Hepatocyte (in vitro differentiated cells): ENCODE data around the gene PRIMA1. TPM values are rescaled to one million over a fixed set of nuclear protein-coding genes. Genes with fewer than 3 reads are reported as not detected.

Experiments used
- DNase-seq: peaks from one replicate; pipeline ENCODE4 v3.0.0-alpha.2; 2016; ENCODE audit warnings: low spot score
- H2AFZ ChIP-seq: fragments of 200-600 bp; sonication (generic); 2 replicates; pipeline ENCODE4 v1.6.0; 2016; ENCODE audit warnings: antibody characterized with exemption, mild to moderate bottlenecking
- H3K27ac ChIP-seq: fragments of 200-600 bp; sonication (generic); 2 replicates; pipeline ENCODE4 v1.5.1; 2016; ENCODE audit warnings: mild to moderate bottlenecking
- H3K27me3 ChIP-seq: fragments of 200-600 bp; sonication (generic); 2 replicates; pipeline ENCODE4 v1.6.1; 2016
- H3K36me3 ChIP-seq: fragments of 200-600 bp; sonication (generic); replicated peaks from 2 replicates; pipeline ENCODE4 v1.5.1; 2016; ENCODE audit warnings: low read depth; ENCODE audit not compliant: insufficient read depth
- H3K4me1 ChIP-seq: fragments of 200-600 bp; sonication (generic); 2 replicates; pipeline ENCODE4 v1.5.1; 2016; ENCODE audit warnings: mild to moderate bottlenecking, moderate library complexity; ENCODE audit not compliant: insufficient read depth
- H3K4me2 ChIP-seq: fragments of 200-600 bp; sonication (generic); 2 replicates; pipeline ENCODE4 v1.6.0; 2016
- H3K4me3 ChIP-seq: fragments of 200-600 bp; sonication (generic); 2 replicates; pipeline ENCODE4 v1.5.1; 2016; ENCODE audit warnings: mild to moderate bottlenecking
- H3K79me2 ChIP-seq: fragments of 200-600 bp; sonication (generic); 2 replicates; pipeline ENCODE4 v1.6.0; 2017; ENCODE audit warnings: mild to moderate bottlenecking
- H3K9me2 ChIP-seq: fragments of 200-600 bp; sonication (generic); replicated peaks from 2 replicates; pipeline ENCODE4 v1.6.0; 2017; ENCODE audit warnings: mild to moderate bottlenecking; ENCODE audit not compliant: insufficient read depth
- H3K9me3 ChIP-seq: fragments of 200-600 bp; sonication (generic); 2 replicates; pipeline ENCODE4 v1.5.1; 2016; ENCODE audit warnings: low read depth, mild to moderate bottlenecking
- H4K20me1 ChIP-seq: fragments of 200-600 bp; sonication (generic); 2 replicates; pipeline ENCODE4 v1.6.0; 2016; ENCODE audit warnings: mild to moderate bottlenecking; ENCODE audit not compliant: insufficient read depth, poor library complexity, severe bottlenecking
- EZH2 ChIP-seq: fragments of 200-600 bp; sonication (generic); IDR thresholded peaks from 2 replicates; pipeline ENCODE4 v1.6.1; 2016; ENCODE audit warnings: antibody characterized with exemption, mild to moderate bottlenecking, borderline replicate concordance
- EZH2phosphoT487 ChIP-seq: fragments of 200-600 bp; sonication (generic); IDR thresholded peaks from one replicate; pipeline ENCODE4 v1.6.1; 2018; ENCODE audit warnings: antibody characterized with exemption, mild to moderate bottlenecking, low read depth, moderate library complexity; ENCODE audit not compliant: unreplicated experiment, severe bottlenecking
- WGBS: methylation state at CpG from one replicate; pipeline ENCODE4 v1.1.6; 2016; ENCODE audit warnings: low lambda C conversion rate; ENCODE audit errors: missing lambda C conversion rate; 5-methylcytosine and 5-hydroxymethylcytosine counted together
- polyA plus RNA-seq: library from polyadenylated mRNA; unstranded; fragments of >200 nt; fragmentation: Nextera tagmentation; extraction: Ambion mirVana; gene quantifications from 2 replicates; pipeline ENCODE4 v1.2.1, GENCODE V29; 2016
- total RNA-seq: library from RNA; depleted of rRNA; stranded (reverse); fragments of >200 nt; gene quantifications from 2 replicates; pipeline ENCODE4 v1.2.3, GENCODE V29; 2014
- TF ChIP-seq, protein P1 (sequence below): fragments of 200-600 bp; sonication (generic); IDR thresholded peaks from 2 replicates; pipeline ENCODE4 v1.5.1; 2016; ENCODE audit warnings: antibody characterized with exemption, mild to moderate bottlenecking; ENCODE audit not compliant: poor library complexity

The PRIMA1 gene
- total RNA-seq: 1.5 and 2.0 TPM in 2 replicates
- 1.2 and 1.9 TPM in 2 replicates for polyA plus RNA-seq

GRCh38 chr14:93788293-93788542 lies at the start of gene PRIMA1:
TSS of gene PRIMA1 (minus strand) at chr14:93788485. CDS start at chr14:93787718, 767 bp downstream.
- Histone ChIP-seq H3K27me3 (peaks cover 41% of the 10 kb centered on the region), H3K36me3 (no peaks in the 10 kb centered on the region)

GRCh38 chr14:93834699-93835371 lies 46.5 kb upstream of the PRIMA1 start:
- DNase-seq: no peak
- Histone ChIP-seq H3K79me2 (no peaks in the 10 kb centered on the region), H3K4me3 (no peak overlapping the region), H3K27me3 (no peaks in the 10 kb centered on the region), H4K20me1 (no peaks in the 10 kb centered on the region), H3K36me3 (no peaks in the 10 kb centered on the region), H3K4me2 (no peak overlapping the region), H3K27ac (no peak overlapping the region), H3K9me3 (no peaks in the 10 kb centered on the region), H3K4me1 (no peaks in the 10 kb centered on the region), H2AFZ (no peak overlapping the region), H3K9me2 (no peaks in the 10 kb centered on the region)
- TF ChIP-seq, protein P1, sequence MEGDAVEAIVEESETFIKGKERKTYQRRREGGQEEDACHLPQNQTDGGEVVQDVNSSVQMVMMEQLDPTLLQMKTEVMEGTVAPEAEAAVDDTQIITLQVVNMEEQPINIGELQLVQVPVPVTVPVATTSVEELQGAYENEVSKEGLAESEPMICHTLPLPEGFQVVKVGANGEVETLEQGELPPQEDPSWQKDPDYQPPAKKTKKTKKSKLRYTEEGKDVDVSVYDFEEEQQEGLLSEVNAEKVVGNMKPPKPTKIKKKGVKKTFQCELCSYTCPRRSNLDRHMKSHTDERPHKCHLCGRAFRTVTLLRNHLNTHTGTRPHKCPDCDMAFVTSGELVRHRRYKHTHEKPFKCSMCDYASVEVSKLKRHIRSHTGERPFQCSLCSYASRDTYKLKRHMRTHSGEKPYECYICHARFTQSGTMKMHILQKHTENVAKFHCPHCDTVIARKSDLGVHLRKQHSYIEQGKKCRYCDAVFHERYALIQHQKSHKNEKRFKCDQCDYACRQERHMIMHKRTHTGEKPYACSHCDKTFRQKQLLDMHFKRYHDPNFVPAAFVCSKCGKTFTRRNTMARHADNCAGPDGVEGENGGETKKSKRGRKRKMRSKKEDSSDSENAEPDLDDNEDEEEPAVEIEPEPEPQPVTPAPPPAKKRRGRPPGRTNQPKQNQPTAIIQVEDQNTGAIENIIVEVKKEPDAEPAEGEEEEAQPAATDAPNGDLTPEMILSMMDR: no peak
- no peak for TF ChIP-seq EZH2phosphoT487
- no peak for TF ChIP-seq EZH2
- 78% methylated on average over 9 of the region's 9 CpGs for WGBS

More at GRCh38 chr14:93788293-93788542, at the start of gene PRIMA1:
- Histone ChIP-seq H3K4me2 (peak within 1 kb of the TSS; percentile 96), H3K9me2 (no peaks in the 10 kb centered on the region), H3K79me2 (no peaks in the 10 kb centered on the region), H3K27ac (no peak within 1 kb of the TSS), H2AFZ (peak within 1 kb of the TSS; percentile 53), H3K4me3 (peak within 1 kb of the TSS; percentile 55), H3K9me3 (no peaks in the 10 kb centered on the region), H4K20me1 (no peaks in the 10 kb centered on the region), H3K4me1 (peaks cover 15% of the 10 kb centered on the region)
- DNase-seq: no peak
- WGBS: 0% methylated on average over 10 of the region's 24 CpGs
- TF ChIP-seq EZH2 (peak; percentile 15), EZH2phosphoT487 (no peak)

GRCh38 chr14:93832665-93833064 lies 44.4 kb upstream of the PRIMA1 start:
- H3K27ac ChIP-seq: no peak overlapping the region
- no peaks in the 10 kb centered on the region for H4K20me1 ChIP-seq
- H3K27me3 ChIP-seq: no peaks in the 10 kb centered on the region
- no peaks in the 10 kb centered on the region for H3K79me2 ChIP-seq
- WGBS: 54% methylated on average over 3 of the region's 3 CpGs
- H2AFZ ChIP-seq: no peak overlapping the region
- H3K36me3 ChIP-seq: no peaks in the 10 kb centered on the region
- no peaks in the 10 kb centered on the region for H3K4me1 ChIP-seq
- H3K9me2 ChIP-seq: no peaks in the 10 kb centered on the region
- H3K4me3 ChIP-seq: no peak overlapping the region
- TF ChIP-seq, protein P1: no peak
- TF ChIP-seq EZH2 (no peak), EZH2phosphoT487 (no peak)
- no peak overlapping the region for H3K4me2 ChIP-seq
- DNase-seq: peak; percentile 50
- H3K9me3 ChIP-seq: no peaks in the 10 kb centered on the region

DNA sequence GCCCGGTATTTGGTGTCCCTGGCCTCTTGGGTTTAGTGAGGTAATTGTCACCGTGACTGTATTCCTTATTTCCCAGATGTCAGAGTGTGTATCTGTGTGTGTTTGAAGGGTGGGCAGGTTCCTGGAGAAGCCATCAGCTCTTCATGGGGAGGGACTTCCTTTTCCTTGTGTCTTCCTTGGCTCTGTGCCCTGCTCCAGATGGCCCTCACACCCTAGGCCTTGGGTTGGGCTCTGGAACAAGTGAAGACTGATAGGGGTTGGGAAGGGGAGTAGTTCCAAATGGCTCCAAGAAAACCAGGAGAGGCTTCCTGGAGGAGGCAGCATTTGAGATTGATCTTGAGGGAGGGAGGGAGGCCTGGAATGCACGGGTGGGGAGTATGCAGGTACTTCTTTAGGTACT lies 43.8 kb upstream of the PRIMA1 start:
- Histone ChIP-seq H4K20me1 (no peaks in the 10 kb centered on the region), H3K4me1 (no peaks in the 10 kb centered on the region), H2AFZ (no peak overlapping the region), H3K36me3 (no peaks in the 10 kb centered on the region), H3K27ac (no peak overlapping the region), H3K4me3 (no peak overlapping the region), H3K4me2 (no peak overlapping the region), H3K27me3 (no peaks in the 10 kb centered on the region), H3K9me2 (no peaks in the 10 kb centered on the region), H3K79me2 (no peaks in the 10 kb centered on the region), H3K9me3 (no peaks in the 10 kb centered on the region)
- no peak for DNase-seq
- 92% methylated on average over 3 of the region's 3 CpGs for WGBS
- TF ChIP-seq EZH2: no peak
- TF ChIP-seq, protein P1: no peak
